Measurements from ENCODE around the gene RNASET2. TPM values are rescaled to one million over a fixed set of nuclear protein-coding genes. Genes with fewer than 3 reads are reported as not detected.
"Not testable (repeated sequence)": the region's sequence is repeated elsewhere in the genome, so short reads cannot be mapped to it uniquely, and the experiment has no call there.

Gene RNASET2
- total RNA-seq, 1 donor from 2014 or later: 51.9 TPM

GRCh38 chr6:166949528-166950442 lies 6.6 kb downstream of the RNASET2 start:
- Histone ChIP-seq H3K4me1 (no peaks in the 10 kb centered on the region), H3K27ac (no peak overlapping the region), H3K4me3 (no peak overlapping the region), H3K36me3 (peaks cover 11 to 22% of the 10 kb centered on the region in 2 donors), H3K9me3 (no peaks in the 10 kb centered on the region), H3K27me3 (no peaks in the 10 kb centered on the region)
- intact Hi-C loops (cut with DNase I): loop anchor here (10.0 kb wide), 1 partner anchor 565 kb away; the partner anchor contains the start of gene MPC1
- DNase-seq (ENCODE audit: low spot score in 2 of 2): no peak
- no peak for TF ChIP-seq CTCF (IDR thresholded peaks at IDR 0.05)

GRCh38 chr6:166948724-166949123 lies 7.6 kb downstream of the RNASET2 start:
- intact Hi-C loops (cut with DNase I): not testable (repeated sequence)

GRCh38 chr6:166947251-166947650 lies 9.1 kb downstream of the RNASET2 start:
- no peaks in the 10 kb centered on the region for H3K4me1 ChIP-seq
- intact Hi-C loops (cut with DNase I): no loop called here
- peaks cover 11 to 24% of the 10 kb centered on the region in 2 donors for H3K36me3 ChIP-seq
- no peak for DNase-seq (ENCODE audit: low spot score in 2 of 2)
- no peaks in the 10 kb centered on the region for H3K27me3 ChIP-seq
- H3K27ac ChIP-seq: no peak overlapping the region
- H3K4me3 ChIP-seq: no peak overlapping the region
- H3K9me3 ChIP-seq: no peaks in the 10 kb centered on the region
- TF ChIP-seq CTCF (IDR thresholded peaks at IDR 0.05): no peak

More at GRCh38 chr6:166948724-166949123, 7.6 kb downstream of the RNASET2 start:
- H3K9me3 ChIP-seq; H3K27me3 ChIP-seq; H3K27ac ChIP-seq; DNase-seq (ENCODE audit: low spot score in 2 of 2); H3K4me1 ChIP-seq; H3K4me3 ChIP-seq: not testable (repeated sequence)
- H3K36me3 ChIP-seq: peaks cover 11 to 22% of the 10 kb centered on the region in 2 donors

- Histone ChIP-seq H3K27ac (no peak overlapping the region), H3K4me1 (no peaks in the 10 kb centered on the region), H3K36me3 (peaks cover 11 to 24% of the 10 kb centered on the region in 2 donors), H3K27me3 (no peaks in the 10 kb centered on the region), H3K9me3 (no peaks in the 10 kb centered on the region), H3K4me3 (no peak overlapping the region)
- no peak for TF ChIP-seq CTCF (IDR thresholded peaks at IDR 0.05)
- no peak for DNase-seq (ENCODE audit: low spot score in 2 of 2)
- intact Hi-C loops (cut with DNase I): no loop called here
Observed at GRCh38 chr6:166946125-166946524, 10.2 kb downstream of the RNASET2 start.

GRCh38 chr6:166944666-166945256 lies 11.6 kb downstream of the RNASET2 start:
- no peaks in the 10 kb centered on the region for H3K27me3 ChIP-seq
- peaks cover 11 to 24% of the 10 kb centered on the region in 2 donors for H3K36me3 ChIP-seq
- H3K27ac ChIP-seq: no peak overlapping the region
- no peaks in the 10 kb centered on the region for H3K9me3 ChIP-seq
- no peak for DNase-seq (ENCODE audit: low spot score in 2 of 2)
- TF ChIP-seq CTCF (IDR thresholded peaks at IDR 0.05): no peak
- intact Hi-C loops (cut with DNase I): no loop called here
- H3K4me1 ChIP-seq: no peaks in the 10 kb centered on the region
- H3K4me3 ChIP-seq: no peak overlapping the region
